Vagina (tissue), 2 donors: ENCODE data around the gene ASPG. TPM values are rescaled to one million over a fixed set of nuclear protein-coding genes. Genes with fewer than 3 reads are reported as not detected.

Experiments
- DNase-seq, 2 donors: peaks; one replicate each; pipeline ENCODE4 v3.0.0-alpha.2; 2017; ENCODE audit errors: extremely low spot score in 2 of 2
- H3K27ac ChIP-seq: fragments of 200-600 bp; sonication (generic); one replicate; pipeline ENCODE4 v1.5.1; 2019
- H3K27me3 ChIP-seq: fragments of 200-600 bp; sonication (generic); one replicate; pipeline ENCODE4 v1.5.1; 2019
- H3K36me3 ChIP-seq, 2 donors: fragments of 200-600 bp; sonication (generic); one replicate each; pipeline ENCODE4 v1.5.1; 2017 to 2019
- H3K4me1 ChIP-seq: fragments of 200-600 bp; sonication (generic); one replicate; pipeline ENCODE4 v1.5.1; 2019
- H3K4me3 ChIP-seq, 2 donors: fragments of 200-600 bp; sonication (generic); 1 replicate in 1 of 2; 2 replicates in 1 of 2; pipeline ENCODE4 v1.5.1; 2016 to 2019
- H3K9me3 ChIP-seq: fragments of 200-600 bp; sonication (generic); one replicate; pipeline ENCODE4 v1.5.1; 2019
- POLR2A ChIP-seq, 2 donors: fragments of 450-650 bp; IDR thresholded peaks; one replicate each; pipeline ENCODE4 v1.6.1; 2017; ENCODE audit warnings: antibody characterized with exemption in 2 of 2, mild to moderate bottlenecking in 2 of 2, moderate library complexity in 2 of 2
- POLR2AphosphoS5 ChIP-seq, 2 donors: sonication (generic); formaldehyde crosslinking; IDR thresholded peaks; one replicate each; pipeline ENCODE4 v1.9.0; 2017; ENCODE audit warnings: antibody characterized with exemption in 2 of 2, mild to moderate bottlenecking in 2 of 2, low read depth in 1 of 2; ENCODE audit not compliant: insufficient read depth in 1 of 2
- intact Hi-C: fragments of 100-400 bp; cut with DNase I; formaldehyde crosslinking; loops from one replicate; pipeline ENCODE4 v1.15.1; 2023
- total RNA-seq: library from RNA; depleted of rRNA; stranded (reverse); fragments of >200 nt; gene quantifications from one replicate; pipeline ENCODE4 v1.2.3, GENCODE V29; 2016
- TF ChIP-seq, protein P1 (sequence below), 3 experiments: fragments of 450-650 bp in 2 of 3; fragments of 200-600 bp in 1 of 3; sonication (generic) in 1 of 3; IDR thresholded peaks; one replicate each; pipeline ENCODE4 v1.5.1; 2017 to 2019; ENCODE audit warnings: antibody characterized with exemption in 3 of 3, mild to moderate bottlenecking in 2 of 3, moderate library complexity in 2 of 3

The ASPG gene
- total RNA-seq, 1 donor from 2014 or later, result 3.7 TPM

DNA sequence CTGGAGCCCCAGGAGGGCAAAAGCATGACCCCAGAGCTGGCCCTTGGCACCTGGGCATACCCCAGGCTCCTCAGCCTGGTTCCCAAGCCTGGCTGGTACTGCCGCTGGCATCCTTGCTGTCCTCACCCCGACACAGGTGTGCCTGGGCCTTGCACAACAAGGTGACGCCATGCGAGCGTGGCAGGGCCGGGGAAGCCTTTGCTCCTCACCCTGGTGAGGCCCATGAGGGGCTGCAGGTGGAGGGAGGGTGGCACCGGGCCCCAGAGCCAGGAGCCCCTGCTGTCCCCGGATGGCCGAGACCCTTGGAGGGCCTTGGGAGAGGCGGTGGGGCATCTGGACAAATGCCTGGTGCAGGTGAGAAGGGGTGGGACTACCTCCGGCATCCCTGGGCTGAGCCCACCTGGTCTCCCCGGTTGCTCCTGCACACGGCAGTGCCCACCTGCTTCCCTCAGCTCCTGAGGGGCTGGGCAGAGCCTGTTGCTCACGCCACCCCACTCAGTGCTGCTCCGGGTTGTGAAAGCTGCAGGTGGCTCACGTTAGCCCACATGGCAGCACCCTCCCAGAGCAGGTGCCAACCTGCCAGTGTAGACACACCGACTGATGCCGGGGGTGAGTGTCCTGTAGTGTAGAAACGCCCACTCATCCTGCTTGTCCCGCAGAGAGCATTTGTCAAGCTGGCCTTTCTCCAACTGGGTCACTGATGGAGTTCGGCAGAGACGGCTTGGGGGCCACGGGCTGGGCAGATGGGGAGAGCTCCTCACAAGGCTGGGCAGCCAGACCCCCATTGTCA is 28.3 kb downstream of the ASPG start:
- no peaks in the 10 kb centered on the region for H3K27me3 ChIP-seq

DNA sequence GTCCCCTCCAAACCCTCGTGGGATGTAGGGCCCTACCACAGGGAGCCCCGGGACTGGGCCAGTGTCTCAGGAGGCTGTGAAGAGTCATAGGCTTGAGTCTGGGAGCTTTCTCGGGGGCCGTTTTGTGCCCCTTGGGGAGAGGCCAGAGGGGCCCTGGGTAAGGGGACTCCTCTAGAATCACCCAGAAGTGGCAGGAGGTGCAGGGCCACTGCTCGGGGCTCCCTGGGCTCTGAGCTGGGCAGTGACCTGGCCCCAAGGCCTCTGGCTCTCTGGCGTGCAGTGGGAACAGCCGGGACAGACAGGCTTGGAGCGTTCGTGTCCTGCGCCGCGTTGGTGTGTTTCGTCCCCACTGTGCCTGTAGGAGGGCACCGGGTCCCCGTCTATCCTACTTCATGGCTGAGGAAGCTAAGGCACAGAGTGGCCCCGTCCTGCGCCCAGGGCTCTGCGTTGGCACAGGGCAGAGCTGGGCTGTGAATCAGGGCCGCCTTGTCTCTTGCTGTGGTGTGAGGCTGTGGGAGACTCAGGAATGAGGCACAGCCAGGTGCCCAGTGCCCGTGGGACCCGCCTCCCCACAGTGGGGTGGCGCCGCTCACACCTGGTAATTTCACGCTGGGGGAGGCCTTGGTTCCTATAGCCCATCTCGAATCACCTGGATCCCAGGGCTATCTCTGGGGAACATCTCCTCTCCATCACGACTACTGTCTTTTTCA is 29.1 kb downstream of the ASPG start:
- H3K4me1 ChIP-seq, result peaks cover 20% of the 10 kb centered on the region

More for the DNA sequence above, 28.3 kb downstream of the ASPG start:
- no peak overlapping the region for H3K4me3 ChIP-seq
- no peaks in the 10 kb centered on the region for H3K36me3 ChIP-seq
- H3K9me3 ChIP-seq, result no peaks in the 10 kb centered on the region
- no peak for DNase-seq
- TF ChIP-seq POLR2AphosphoS5 (IDR thresholded peaks at IDR 0.05; ENCODE audit: insufficient read depth in 1 of 2, low read depth in 1 of 2) (no peak), POLR2A (IDR thresholded peaks at IDR 0.05) (no peak)
- TF ChIP-seq, protein P1, sequence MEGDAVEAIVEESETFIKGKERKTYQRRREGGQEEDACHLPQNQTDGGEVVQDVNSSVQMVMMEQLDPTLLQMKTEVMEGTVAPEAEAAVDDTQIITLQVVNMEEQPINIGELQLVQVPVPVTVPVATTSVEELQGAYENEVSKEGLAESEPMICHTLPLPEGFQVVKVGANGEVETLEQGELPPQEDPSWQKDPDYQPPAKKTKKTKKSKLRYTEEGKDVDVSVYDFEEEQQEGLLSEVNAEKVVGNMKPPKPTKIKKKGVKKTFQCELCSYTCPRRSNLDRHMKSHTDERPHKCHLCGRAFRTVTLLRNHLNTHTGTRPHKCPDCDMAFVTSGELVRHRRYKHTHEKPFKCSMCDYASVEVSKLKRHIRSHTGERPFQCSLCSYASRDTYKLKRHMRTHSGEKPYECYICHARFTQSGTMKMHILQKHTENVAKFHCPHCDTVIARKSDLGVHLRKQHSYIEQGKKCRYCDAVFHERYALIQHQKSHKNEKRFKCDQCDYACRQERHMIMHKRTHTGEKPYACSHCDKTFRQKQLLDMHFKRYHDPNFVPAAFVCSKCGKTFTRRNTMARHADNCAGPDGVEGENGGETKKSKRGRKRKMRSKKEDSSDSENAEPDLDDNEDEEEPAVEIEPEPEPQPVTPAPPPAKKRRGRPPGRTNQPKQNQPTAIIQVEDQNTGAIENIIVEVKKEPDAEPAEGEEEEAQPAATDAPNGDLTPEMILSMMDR (IDR thresholded peaks at IDR 0.05), result no peak
- H3K27ac ChIP-seq, result no peak overlapping the region
- H3K4me1 ChIP-seq, result peaks cover 20% of the 10 kb centered on the region
- intact Hi-C loops, result no loop called here

DNA sequence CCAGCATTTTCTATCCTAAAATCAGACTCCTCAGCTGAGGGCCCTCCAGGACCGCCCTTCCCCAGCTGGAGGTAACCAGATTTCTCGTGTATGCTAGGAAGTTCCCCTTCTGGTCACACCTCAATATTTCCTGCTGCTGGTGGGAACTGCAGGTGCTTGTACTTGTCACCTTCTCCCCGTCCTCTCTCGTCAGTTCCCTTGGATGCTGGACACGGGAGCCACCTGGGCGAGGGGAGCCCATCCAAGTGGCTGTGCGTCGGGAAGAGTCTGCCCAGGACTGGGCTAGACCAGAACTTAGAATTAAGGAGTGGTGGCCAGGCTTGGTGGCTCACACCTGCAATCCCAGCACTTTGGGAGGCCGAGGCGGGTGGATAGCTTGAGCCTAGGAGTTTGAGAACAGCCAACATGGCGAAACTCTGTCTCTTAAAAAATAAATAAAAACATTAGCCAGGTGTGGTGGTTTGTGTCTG is 29.7 kb downstream of the ASPG start:
- no peaks in the 10 kb centered on the region for H3K9me3 ChIP-seq
- H3K4me1 ChIP-seq, result peaks cover 20% of the 10 kb centered on the region
- H3K27me3 ChIP-seq, result no peaks in the 10 kb centered on the region
- TF ChIP-seq POLR2A (IDR thresholded peaks at IDR 0.05) (no peak), POLR2AphosphoS5 (IDR thresholded peaks at IDR 0.05; ENCODE audit: insufficient read depth in 1 of 2, low read depth in 1 of 2) (no peak)
- TF ChIP-seq, protein P1 (IDR thresholded peaks at IDR 0.05), result no peak
- H3K27ac ChIP-seq, result no peak overlapping the region
- no peaks in the 10 kb centered on the region for H3K36me3 ChIP-seq
- intact Hi-C loops, result no loop called here
- no peak for DNase-seq
- H3K4me3 ChIP-seq, result no peak overlapping the region

More for the DNA sequence above, 29.1 kb downstream of the ASPG start:
- intact Hi-C loops, result no loop called here
- DNase-seq, result no peak
- Histone ChIP-seq H3K27ac (no peak overlapping the region), H3K36me3 (no peaks in the 10 kb centered on the region), H3K4me3 (no peak overlapping the region), H3K9me3 (no peaks in the 10 kb centered on the region), H3K27me3 (no peaks in the 10 kb centered on the region)
- no peak for TF ChIP-seq POLR2AphosphoS5 (IDR thresholded peaks at IDR 0.05; ENCODE audit: insufficient read depth in 1 of 2, low read depth in 1 of 2)
- TF ChIP-seq, protein P1 (IDR thresholded peaks at IDR 0.05), result no peak
- no peak for TF ChIP-seq POLR2A (IDR thresholded peaks at IDR 0.05)

- H3K27me3 ChIP-seq, result no peaks in the 10 kb centered on the region
- H3K36me3 ChIP-seq, result no peaks in the 10 kb centered on the region
- intact Hi-C loops, result no loop called here
- no peak for DNase-seq
- no peaks in the 10 kb centered on the region for H3K9me3 ChIP-seq
- H3K4me1 ChIP-seq, result peaks cover 20% of the 10 kb centered on the region
- TF ChIP-seq POLR2A (IDR thresholded peaks at IDR 0.05), result no peak
- TF ChIP-seq, protein P1 (IDR thresholded peaks at IDR 0.05), result no peak
- no peak for TF ChIP-seq POLR2AphosphoS5 (IDR thresholded peaks at IDR 0.05; ENCODE audit: insufficient read depth in 1 of 2, low read depth in 1 of 2)
- H3K4me3 ChIP-seq, result peak overlapping the region; percentile 39 to 49
- no peak overlapping the region for H3K27ac ChIP-seq
These were observed 30.3 kb downstream of the ASPG start for GRCh38 chr14:104115691-104116287.
